Right lobe of liver (tissue), 4 donors: ENCODE results near the gene ABCA8.

Experiments
- POLR2A ChIP-seq: fragments of 450-650 bp; IDR thresholded peaks from one replicate; pipeline ENCODE4 v1.6.1; 2017; ENCODE audit warnings: antibody characterized with exemption, mild to moderate bottlenecking
- TF ChIP-seq, protein P1 (sequence below), 4 donors: fragments of 200-600 bp in 3 of 4; fragments of 450-650 bp in 1 of 4; IDR thresholded peaks; one replicate each; pipeline versions ENCODE4 v1.5.1 to v1.8.0; 2016 to 2022; ENCODE audit warnings: antibody characterized with exemption in 4 of 4, mild to moderate bottlenecking in 2 of 4
- donor health status: DM: no; HTN: no; CAD: no.
- donor health status: DM: no; HTN: no; CAD: no.
- donor health status: DM: no; HTN: yes; CAD: no.

DNA sequence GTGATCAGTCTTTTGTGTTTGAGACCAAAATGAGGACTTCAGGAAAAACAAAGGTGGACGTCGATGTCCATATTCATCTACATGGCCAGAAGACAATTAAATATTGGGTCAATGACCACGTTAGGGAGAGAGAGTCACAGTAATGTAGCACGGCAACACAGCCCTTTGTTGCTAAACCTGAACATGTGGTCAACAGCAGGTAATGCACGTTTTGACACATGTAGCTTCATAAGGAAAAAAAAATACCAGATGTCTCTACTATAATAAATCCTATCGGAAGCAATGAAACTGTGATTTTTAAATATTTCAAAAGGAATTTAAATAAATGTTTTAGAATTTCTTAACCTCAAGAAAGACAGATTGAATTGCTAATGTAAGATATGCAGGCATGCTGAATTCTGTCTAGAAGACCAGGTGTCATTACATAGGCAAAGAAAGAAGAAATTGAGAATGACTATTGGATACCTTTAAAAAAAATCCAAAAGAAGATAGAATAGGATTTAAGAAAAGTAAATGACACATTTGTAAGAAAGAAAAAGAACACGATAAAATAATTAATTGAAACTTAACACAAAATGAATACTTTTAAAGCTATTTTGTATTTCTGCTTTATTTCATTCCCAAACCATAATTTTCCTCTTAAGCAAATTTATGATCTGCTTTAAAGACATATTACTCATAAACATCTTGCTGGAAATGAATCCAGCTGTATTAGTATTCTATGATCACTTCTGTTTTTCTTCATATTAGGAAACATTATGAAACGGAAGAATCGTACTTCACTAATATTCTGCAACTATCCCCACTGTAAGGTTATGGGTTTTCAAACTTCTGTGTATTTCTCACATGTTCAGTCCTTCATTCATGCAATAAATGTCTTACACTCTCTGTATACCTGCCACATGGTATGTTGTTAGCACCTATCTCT, 30.1 kb downstream of the ABCA8 start:
- TF ChIP-seq POLR2A = no peak
- TF ChIP-seq, protein P1, sequence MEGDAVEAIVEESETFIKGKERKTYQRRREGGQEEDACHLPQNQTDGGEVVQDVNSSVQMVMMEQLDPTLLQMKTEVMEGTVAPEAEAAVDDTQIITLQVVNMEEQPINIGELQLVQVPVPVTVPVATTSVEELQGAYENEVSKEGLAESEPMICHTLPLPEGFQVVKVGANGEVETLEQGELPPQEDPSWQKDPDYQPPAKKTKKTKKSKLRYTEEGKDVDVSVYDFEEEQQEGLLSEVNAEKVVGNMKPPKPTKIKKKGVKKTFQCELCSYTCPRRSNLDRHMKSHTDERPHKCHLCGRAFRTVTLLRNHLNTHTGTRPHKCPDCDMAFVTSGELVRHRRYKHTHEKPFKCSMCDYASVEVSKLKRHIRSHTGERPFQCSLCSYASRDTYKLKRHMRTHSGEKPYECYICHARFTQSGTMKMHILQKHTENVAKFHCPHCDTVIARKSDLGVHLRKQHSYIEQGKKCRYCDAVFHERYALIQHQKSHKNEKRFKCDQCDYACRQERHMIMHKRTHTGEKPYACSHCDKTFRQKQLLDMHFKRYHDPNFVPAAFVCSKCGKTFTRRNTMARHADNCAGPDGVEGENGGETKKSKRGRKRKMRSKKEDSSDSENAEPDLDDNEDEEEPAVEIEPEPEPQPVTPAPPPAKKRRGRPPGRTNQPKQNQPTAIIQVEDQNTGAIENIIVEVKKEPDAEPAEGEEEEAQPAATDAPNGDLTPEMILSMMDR (IDR thresholded peaks at IDR 0.05) = no peak
